HUES6 (cell line): ENCODE results near the gene AGBL3.

Experiments used
- H3K27ac ChIP-seq: 2 replicates; pipeline ENCODE4 v1.7.0; 2013; ENCODE audit warnings: low read depth, mild to moderate bottlenecking, low read length, inconsistent platforms
- H3K27me3 ChIP-seq: 2 replicates; pipeline ENCODE4 v1.6.1; 2013; ENCODE audit warnings: low read length; ENCODE audit not compliant: control insufficient read depth, insufficient read depth
- H3K36me3 ChIP-seq: 2 replicates; pipeline ENCODE4 v1.6.1; 2013; ENCODE audit warnings: low read length; ENCODE audit not compliant: control insufficient read depth, insufficient read depth
- H3K4me1 ChIP-seq: 2 replicates; pipeline ENCODE4 v1.6.1; 2013; ENCODE audit warnings: low read length; ENCODE audit not compliant: control insufficient read depth, insufficient read depth
- H3K4me3 ChIP-seq: 2 replicates; pipeline ENCODE4 v1.5.1; 2013; ENCODE audit warnings: low read depth, low read length
- H3K9ac ChIP-seq: one replicate; pipeline ENCODE4 v1.6.1; 2013; ENCODE audit warnings: mild to moderate bottlenecking, low read length
- H3K9me3 ChIP-seq: 2 replicates; pipeline ENCODE4 v1.6.1; 2013; ENCODE audit warnings: low read depth, low read length; ENCODE audit not compliant: control insufficient read depth, insufficient read depth

Gene AGBL3

DNA sequence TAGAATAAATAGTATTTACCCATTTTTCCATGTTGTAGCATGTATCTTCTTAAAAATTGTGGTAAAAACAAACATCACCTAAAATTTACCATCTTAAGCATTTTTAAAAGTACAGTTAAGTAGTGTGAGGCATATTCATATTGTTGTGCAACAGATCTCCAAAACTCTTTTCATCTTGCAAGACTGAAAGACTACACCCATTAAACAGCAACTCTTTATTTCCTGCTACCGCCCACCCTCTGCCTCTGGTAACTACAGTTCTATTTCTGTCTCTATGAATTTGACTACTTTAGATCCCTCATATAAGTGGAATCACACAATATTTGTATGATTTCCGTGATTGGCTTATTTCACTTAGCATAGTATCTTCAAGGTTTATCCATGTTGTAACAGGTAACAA, 40.0 kb upstream of the AGBL3 start:
- Histone ChIP-seq H3K9me3 (no peaks in the 10 kb centered on the region), H3K4me1 (peaks cover 3% of the 10 kb centered on the region; the same call in 1 of the 2 replicates), H3K36me3 (peaks cover 78% of the 10 kb centered on the region), H3K27me3 (no peaks in the 10 kb centered on the region), H3K9ac (no peak overlapping the region), H3K4me3 (no peak overlapping the region), H3K27ac (no peak overlapping the region)

GRCh38 chr7:134947329-134947728, 39.0 kb upstream of the AGBL3 start:
- no peaks in the 10 kb centered on the region for H3K4me1 ChIP-seq
- H3K36me3 ChIP-seq, result peaks cover 80% of the 10 kb centered on the region
- H3K27ac ChIP-seq, result no peak overlapping the region
- no peak overlapping the region for H3K9ac ChIP-seq
- H3K9me3 ChIP-seq, result no peaks in the 10 kb centered on the region
- H3K4me3 ChIP-seq, result no peak overlapping the region
- H3K27me3 ChIP-seq, result no peaks in the 10 kb centered on the region

GRCh38 chr7:134947831-134948230, 38.5 kb upstream of the AGBL3 start:
- Histone ChIP-seq H3K9ac (no peak overlapping the region), H3K27ac (no peak overlapping the region), H3K4me1 (no peaks in the 10 kb centered on the region), H3K4me3 (no peak overlapping the region), H3K27me3 (no peaks in the 10 kb centered on the region), H3K36me3 (peaks cover 82% of the 10 kb centered on the region), H3K9me3 (no peaks in the 10 kb centered on the region)

DNA sequence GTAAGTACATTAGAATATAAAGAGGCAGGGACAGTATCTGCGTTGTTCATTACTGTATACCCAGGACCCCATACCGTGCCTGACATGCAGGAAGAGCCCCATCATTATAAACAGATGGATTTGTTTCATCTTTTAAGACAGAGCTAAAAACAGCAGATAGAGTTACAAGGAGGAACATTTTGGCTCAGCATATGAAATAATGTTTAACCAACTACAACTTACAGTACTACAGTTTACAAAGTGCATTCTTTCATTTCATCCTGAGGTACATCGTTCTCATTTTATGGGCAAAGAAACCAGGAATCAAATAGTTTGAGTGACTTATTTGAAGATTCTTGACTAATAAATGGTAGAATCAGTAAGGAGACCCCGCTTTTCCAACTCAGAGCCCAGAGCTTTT, 38.1 kb upstream of the AGBL3 start:
- no peaks in the 10 kb centered on the region for H3K9me3 ChIP-seq
- H3K27ac ChIP-seq, result no peak overlapping the region
- H3K4me1 ChIP-seq, result no peaks in the 10 kb centered on the region
- H3K4me3 ChIP-seq, result no peak overlapping the region
- H3K9ac ChIP-seq, result no peak overlapping the region
- no peaks in the 10 kb centered on the region for H3K27me3 ChIP-seq
- peaks cover 84% of the 10 kb centered on the region for H3K36me3 ChIP-seq

GRCh38 chr7:134948736-134949135, 37.6 kb upstream of the AGBL3 start:
- H3K9me3 ChIP-seq, result no peaks in the 10 kb centered on the region
- no peak overlapping the region for H3K4me3 ChIP-seq
- no peak overlapping the region for H3K27ac ChIP-seq
- no peaks in the 10 kb centered on the region for H3K27me3 ChIP-seq
- no peaks in the 10 kb centered on the region for H3K4me1 ChIP-seq
- no peak overlapping the region for H3K9ac ChIP-seq
- peaks cover 86% of the 10 kb centered on the region for H3K36me3 ChIP-seq

- Histone ChIP-seq H3K36me3 (peaks cover 83% of the 10 kb centered on the region), H3K27ac (no peak overlapping the region), H3K4me3 (no peak overlapping the region), H3K9me3 (no peaks in the 10 kb centered on the region), H3K4me1 (no peaks in the 10 kb centered on the region), H3K27me3 (no peaks in the 10 kb centered on the region), H3K9ac (no peak overlapping the region)
These were observed 37.1 kb upstream of the AGBL3 start for GRCh38 chr7:134949171-134949570.

DNA sequence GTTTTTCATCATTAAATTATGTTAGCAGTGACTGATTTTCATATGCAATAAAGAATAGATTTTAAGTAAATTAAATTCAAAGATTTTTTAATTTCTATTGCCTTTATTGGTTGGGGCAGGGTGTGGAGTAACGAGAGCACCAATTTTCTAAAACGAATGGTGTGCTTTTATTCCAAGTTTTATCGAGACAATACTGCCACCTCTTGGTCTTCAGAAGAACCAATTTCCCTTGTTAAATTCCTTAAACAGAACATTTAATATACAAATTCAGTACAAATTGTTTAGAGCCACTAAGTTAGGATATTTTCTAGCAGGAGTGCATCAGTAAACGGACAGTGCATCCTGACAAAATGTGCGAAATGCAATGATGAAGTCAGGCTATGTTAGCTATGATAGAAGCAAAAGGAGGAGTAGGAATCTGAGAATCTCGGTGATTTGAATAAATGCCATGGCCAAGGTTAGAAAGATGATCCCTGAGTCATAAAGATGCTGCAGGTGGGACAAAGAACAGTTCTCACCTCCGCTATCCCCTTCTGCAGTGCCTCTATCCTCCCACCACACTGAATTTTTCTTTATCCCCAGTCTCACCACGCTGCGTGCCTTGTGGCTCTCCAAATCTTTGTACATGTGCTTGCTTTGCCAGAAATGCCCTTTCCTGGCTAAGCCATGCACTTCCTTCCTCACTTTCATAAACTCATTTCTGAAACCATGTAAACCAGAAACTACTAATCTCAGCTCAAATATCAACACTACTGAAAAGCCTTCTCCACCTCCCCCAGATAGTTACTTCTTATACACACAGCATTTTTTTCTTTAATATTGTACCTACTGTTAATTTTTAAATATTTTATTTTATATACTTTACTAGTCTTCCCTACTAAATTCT, 31.9 kb upstream of the AGBL3 start:
- H3K36me3 ChIP-seq, result peaks cover 78% of the 10 kb centered on the region
- H3K4me3 ChIP-seq, result no peak overlapping the region
- H3K9me3 ChIP-seq, result no peaks in the 10 kb centered on the region
- H3K4me1 ChIP-seq, result no peaks in the 10 kb centered on the region
- no peak overlapping the region for H3K27ac ChIP-seq
- H3K27me3 ChIP-seq, result no peaks in the 10 kb centered on the region
- H3K9ac ChIP-seq, result no peak overlapping the region

GRCh38 chr7:134957005-134957404, 29.3 kb upstream of the AGBL3 start:
- Histone ChIP-seq H3K27me3 (no peaks in the 10 kb centered on the region), H3K9me3 (no peaks in the 10 kb centered on the region), H3K9ac (no peak overlapping the region), H3K4me3 (no peak overlapping the region), H3K4me1 (no peaks in the 10 kb centered on the region), H3K27ac (no peak overlapping the region), H3K36me3 (peaks cover 78% of the 10 kb centered on the region)

GRCh38 chr7:134959810-134960209, 26.5 kb upstream of the AGBL3 start:
- H3K4me3 ChIP-seq, result no peak overlapping the region
- no peak overlapping the region for H3K9ac ChIP-seq
- no peaks in the 10 kb centered on the region for H3K4me1 ChIP-seq
- no peaks in the 10 kb centered on the region for H3K27me3 ChIP-seq
- H3K9me3 ChIP-seq, result no peaks in the 10 kb centered on the region
- no peak overlapping the region for H3K27ac ChIP-seq
- H3K36me3 ChIP-seq, result peaks cover 87% of the 10 kb centered on the region

DNA sequence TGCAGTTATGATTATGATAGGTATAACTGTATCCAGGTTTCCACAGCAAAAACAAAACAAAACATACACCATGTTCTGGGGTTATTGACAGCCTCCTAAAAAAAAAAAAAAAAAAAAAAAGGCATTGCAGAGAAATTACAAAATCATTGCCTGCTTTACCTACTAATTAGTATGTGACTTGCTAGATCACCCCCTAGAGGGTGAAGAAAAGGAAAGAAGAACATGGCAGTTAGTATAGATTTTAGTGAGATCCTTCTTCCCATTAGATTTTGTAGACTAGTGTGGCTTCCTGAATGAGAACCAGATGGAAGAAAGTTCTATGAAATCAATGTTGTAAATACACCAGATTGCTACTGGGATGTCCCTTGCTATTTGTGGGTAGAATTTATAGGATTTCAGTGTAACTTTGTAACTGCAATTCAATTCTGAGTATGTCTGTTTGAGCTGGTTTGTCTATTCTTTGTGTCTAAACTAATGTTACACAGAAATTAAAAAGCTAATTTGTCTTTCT, 24.0 kb upstream of the AGBL3 start:
- peaks cover 90% of the 10 kb centered on the region for H3K36me3 ChIP-seq
- H3K27me3 ChIP-seq, result no peaks in the 10 kb centered on the region
- no peak overlapping the region for H3K9ac ChIP-seq
- H3K4me3 ChIP-seq, result no peak overlapping the region
- H3K4me1 ChIP-seq, result no peaks in the 10 kb centered on the region
- no peaks in the 10 kb centered on the region for H3K9me3 ChIP-seq
- H3K27ac ChIP-seq, result no peak overlapping the region

DNA sequence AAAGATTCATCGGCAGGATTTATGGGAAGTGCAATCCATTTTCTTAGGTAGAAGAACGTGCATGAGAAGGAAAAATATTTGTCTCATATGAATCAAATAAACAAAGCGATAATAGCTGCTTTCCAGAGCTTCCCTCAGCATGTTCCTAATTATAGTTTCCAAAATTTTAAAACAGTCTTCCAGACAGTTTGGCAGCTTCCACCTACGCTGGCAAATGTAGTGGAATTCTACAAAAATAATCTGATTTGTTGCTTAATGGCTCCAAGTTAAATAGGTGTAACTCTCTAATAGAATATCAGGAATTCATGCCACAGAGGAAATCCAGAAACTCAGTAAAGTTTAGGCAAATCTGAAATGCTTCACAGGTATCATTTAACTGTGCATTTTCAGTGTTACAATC, 23.3 kb upstream of the AGBL3 start:
- Histone ChIP-seq H3K9me3 (no peaks in the 10 kb centered on the region), H3K27ac (no peak overlapping the region), H3K27me3 (no peaks in the 10 kb centered on the region), H3K36me3 (peaks cover 87% of the 10 kb centered on the region), H3K4me3 (no peak overlapping the region), H3K4me1 (no peaks in the 10 kb centered on the region), H3K9ac (no peak overlapping the region)
